ENCODE measurements around the gene SELENOK. TPM values are rescaled to one million over a fixed set of nuclear protein-coding genes. Genes with fewer than 3 reads are reported as not detected.
A peak's percentile ranks its signal among the peaks of the same experiment; 100 is the strongest.

Gene SELENOK
- total and polyA plus RNA-seq, 2 of the 13 experiments (the other 11 are each of a cell fraction or from before 2014, with no cell fraction given), result 67.0 to 81.0 TPM

DNA sequence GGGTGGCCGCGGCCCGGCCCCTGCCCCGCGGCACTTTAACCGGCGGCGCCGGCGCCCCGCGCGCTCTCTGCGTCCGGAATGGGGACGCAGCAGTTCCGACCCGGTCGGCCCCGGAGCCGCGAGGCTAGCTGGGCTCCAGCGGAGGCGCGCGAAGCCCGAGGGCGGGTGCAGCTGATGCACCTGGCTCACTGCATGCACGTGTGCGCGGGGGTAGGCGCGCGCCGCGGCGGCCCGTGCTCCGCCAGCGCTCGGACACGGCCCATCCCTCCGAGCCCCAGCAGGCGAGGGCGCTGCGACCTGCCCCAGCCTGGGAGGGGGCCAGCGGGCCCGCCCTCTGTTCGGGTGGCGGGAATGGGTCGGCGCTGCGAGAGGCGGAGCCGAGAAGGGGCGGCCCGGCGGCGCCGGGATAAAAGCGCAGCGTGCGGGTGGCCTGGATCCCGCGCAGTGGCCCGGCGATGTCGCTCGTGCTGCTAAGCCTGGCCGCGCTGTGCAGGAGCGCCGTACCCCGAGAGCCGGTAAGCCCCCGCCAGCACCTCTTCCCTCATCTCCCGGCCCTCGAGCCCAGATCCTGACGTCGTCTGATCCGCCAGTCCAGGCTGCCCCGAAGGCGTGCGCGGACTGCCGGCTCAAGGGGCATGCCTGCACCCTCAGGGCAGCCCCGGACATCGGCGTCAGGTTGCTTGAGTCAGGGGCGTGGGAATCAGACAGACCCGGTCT, 45.4 kb downstream of the SELENOK start, which contains the start of the genes CHDH and IL17RB (continued):
- TF ChIP-seq ZNF318 (CRISPR knock-in tag; IDR thresholded peaks at IDR 0.05) (peak; percentile 64; the same call in 1 of the 2 replicates), PATZ1 (CRISPR knock-in tag; IDR thresholded peaks at IDR 0.05) (peak; percentile 99), HDAC2 (CRISPR knock-in tag; IDR thresholded peaks at IDR 0.05) (peak; percentile 57; the same call in 1 of the 2 replicates), ZNF329 (CRISPR knock-in tag; IDR thresholded peaks at IDR 0.05; ENCODE audit: low read depth) (peak; percentile 80), NR2C2 (CRISPR knock-in tag; IDR thresholded peaks at IDR 0.05; ENCODE audit: borderline replicate concordance) (no peak; the same call in 1 of the 2 replicates), ZKSCAN8 (CRISPR knock-in tag; IDR thresholded peaks at IDR 0.05; ENCODE audit: borderline replicate concordance) (peak; percentile 18; the same call in 1 of the 2 replicates), SIN3A (IDR thresholded peaks at IDR 0.05; ENCODE audit: borderline replicate concordance, low read depth, low read length) (peak; percentile 59; the same call in 1 of the 2 replicates), NFE2L1 (CRISPR knock-in tag; IDR thresholded peaks at IDR 0.05; ENCODE audit: borderline replicate concordance) (no peak), NPAS2 (CRISPR knock-in tag; IDR thresholded peaks at IDR 0.05; ENCODE audit: borderline replicate concordance) (no peak), SP1 (IDR thresholded peaks at IDR 0.05) (no peak), SP1 (CRISPR knock-in tag; IDR thresholded peaks at IDR 0.05) (peak; percentile 81), NR2F2 (IDR thresholded peaks at IDR 0.05; ENCODE audit: borderline replicate concordance, low read depth) (peak; percentile 26; the same call in 1 of the 2 replicates)
- TF ChIP-seq, protein P1, sequence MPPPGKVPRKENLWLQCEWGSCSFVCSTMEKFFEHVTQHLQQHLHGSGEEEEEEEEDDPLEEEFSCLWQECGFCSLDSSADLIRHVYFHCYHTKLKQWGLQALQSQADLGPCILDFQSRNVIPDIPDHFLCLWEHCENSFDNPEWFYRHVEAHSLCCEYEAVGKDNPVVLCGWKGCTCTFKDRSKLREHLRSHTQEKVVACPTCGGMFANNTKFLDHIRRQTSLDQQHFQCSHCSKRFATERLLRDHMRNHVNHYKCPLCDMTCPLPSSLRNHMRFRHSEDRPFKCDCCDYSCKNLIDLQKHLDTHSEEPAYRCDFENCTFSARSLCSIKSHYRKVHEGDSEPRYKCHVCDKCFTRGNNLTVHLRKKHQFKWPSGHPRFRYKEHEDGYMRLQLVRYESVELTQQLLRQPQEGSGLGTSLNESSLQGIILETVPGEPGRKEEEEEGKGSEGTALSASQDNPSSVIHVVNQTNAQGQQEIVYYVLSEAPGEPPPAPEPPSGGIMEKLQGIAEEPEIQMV (CRISPR knock-in tag; IDR thresholded peaks at IDR 0.05; ENCODE audit: low read depth), result peak; percentile 77
- TF ChIP-seq, protein P2, sequence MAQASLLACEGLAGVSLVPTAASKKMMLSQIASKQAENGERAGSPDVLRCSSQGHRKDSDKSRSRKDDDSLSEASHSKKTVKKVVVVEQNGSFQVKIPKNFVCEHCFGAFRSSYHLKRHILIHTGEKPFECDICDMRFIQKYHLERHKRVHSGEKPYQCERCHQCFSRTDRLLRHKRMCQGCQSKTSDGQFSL (CRISPR knock-in tag; IDR thresholded peaks at IDR 0.05), result no peak
